Measurements from ENCODE around the gene IFT25.

GRCh38 chr1:53957194-53957818, 11.8 kb upstream of the IFT25 start:
- TF ChIP-seq POLR2A (IDR thresholded peaks at IDR 0.05; ENCODE audit: low read depth) (no peak), POLR2AphosphoS5 (IDR thresholded peaks at IDR 0.05) (peak in 1 of 2 donors; percentile 6), EP300 (IDR thresholded peaks at IDR 0.05) (no peak)
- TF ChIP-seq, protein P1, sequence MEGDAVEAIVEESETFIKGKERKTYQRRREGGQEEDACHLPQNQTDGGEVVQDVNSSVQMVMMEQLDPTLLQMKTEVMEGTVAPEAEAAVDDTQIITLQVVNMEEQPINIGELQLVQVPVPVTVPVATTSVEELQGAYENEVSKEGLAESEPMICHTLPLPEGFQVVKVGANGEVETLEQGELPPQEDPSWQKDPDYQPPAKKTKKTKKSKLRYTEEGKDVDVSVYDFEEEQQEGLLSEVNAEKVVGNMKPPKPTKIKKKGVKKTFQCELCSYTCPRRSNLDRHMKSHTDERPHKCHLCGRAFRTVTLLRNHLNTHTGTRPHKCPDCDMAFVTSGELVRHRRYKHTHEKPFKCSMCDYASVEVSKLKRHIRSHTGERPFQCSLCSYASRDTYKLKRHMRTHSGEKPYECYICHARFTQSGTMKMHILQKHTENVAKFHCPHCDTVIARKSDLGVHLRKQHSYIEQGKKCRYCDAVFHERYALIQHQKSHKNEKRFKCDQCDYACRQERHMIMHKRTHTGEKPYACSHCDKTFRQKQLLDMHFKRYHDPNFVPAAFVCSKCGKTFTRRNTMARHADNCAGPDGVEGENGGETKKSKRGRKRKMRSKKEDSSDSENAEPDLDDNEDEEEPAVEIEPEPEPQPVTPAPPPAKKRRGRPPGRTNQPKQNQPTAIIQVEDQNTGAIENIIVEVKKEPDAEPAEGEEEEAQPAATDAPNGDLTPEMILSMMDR (IDR thresholded peaks at IDR 0.05) = no peak
